Stimulated activated CD8-positive, alpha-beta memory T cell treated with anti-CD3 and anti-CD28 coated beads, Interleukin-7, amount 100 ng/mL, for 24 hours (primary cell): ENCODE measurements around the gene HEYL.
"Not testable (repeated sequence)": the region's sequence is repeated elsewhere in the genome, so short reads cannot be mapped to it uniquely, and the experiment has no call there.

Experiments
- DNase-seq: peaks from one replicate; pipeline ENCODE4 v3.0.0-alpha.2; 2020; ENCODE audit warnings: low read depth

Gene HEYL

GRCh38 chr1:39635871-39636210 is 3.6 kb downstream of the HEYL start:
- DNase-seq, result no peak

GRCh38 chr1:39635205-39635870 is 4.1 kb downstream of the HEYL start:
- DNase-seq, result no peak

GRCh38 chr1:39633422-39633821 is 6.0 kb downstream of the HEYL start:
- no peak for DNase-seq

GRCh38 chr1:39632682-39633417 is 6.6 kb downstream of the HEYL start:
- DNase-seq, result no peak

- no peak for DNase-seq
These were observed 7.1 kb downstream of the HEYL start for GRCh38 chr1:39632323-39632681.

- DNase-seq, result no peak
These were observed 7.8 kb downstream of the HEYL start for GRCh38 chr1:39631361-39632322.

- no peak for DNase-seq
These were observed 10.6 kb downstream of the HEYL start for GRCh38 chr1:39628807-39629350.

- no peak for DNase-seq
These were observed 12.8 kb downstream of the HEYL start for GRCh38 chr1:39626646-39627045.

GRCh38 chr1:39625462-39626273 is 13.8 kb downstream of the HEYL start:
- DNase-seq, result no peak

GRCh38 chr1:39625009-39625408 is 14.4 kb downstream of the HEYL start:
- no peak for DNase-seq

- no peak for DNase-seq
These were observed 16.4 kb downstream of the HEYL start for GRCh38 chr1:39623053-39623452.

- no peak for DNase-seq
These were observed 17.0 kb downstream of the HEYL start for GRCh38 chr1:39622427-39622826.

GRCh38 chr1:39620659-39621165 is 18.7 kb downstream of the HEYL start:
- no peak for DNase-seq

GRCh38 chr1:39617488-39618049 is 21.9 kb downstream of the HEYL start:
- no peak for DNase-seq

- DNase-seq, result no peak
These were observed 24.3 kb downstream of the HEYL start for GRCh38 chr1:39615086-39615673.

- DNase-seq, result no peak
These were observed 25.0 kb downstream of the HEYL start for GRCh38 chr1:39614488-39614887.

GRCh38 chr1:39613250-39613649 is 26.2 kb downstream of the HEYL start:
- no peak for DNase-seq

GRCh38 chr1:39609618-39610331 is 29.7 kb downstream of the HEYL start:
- peak; percentile 64 for DNase-seq

GRCh38 chr1:39608921-39609320 is 30.5 kb downstream of the HEYL start:
- no peak for DNase-seq

- not testable (repeated sequence) for DNase-seq
These were observed 35.8 kb downstream of the HEYL start for GRCh38 chr1:39603677-39604076.
